ENCODE measurements around the gene MIDN. TPM values are rescaled to one million over a fixed set of nuclear protein-coding genes. Genes with fewer than 3 reads are reported as not detected.

MIDN gene
- total and polyA plus RNA-seq, 8 donors = 34.3 to 115 (median 58.9) TPM

GRCh38 chr19:1267477-1268225 is 19.3 kb downstream of the MIDN start:
- H3K36me3 ChIP-seq = peaks cover 3 to 22% of the 10 kb centered on the region in 2 donors
- no peak overlapping the region for H3K27ac ChIP-seq
- H3K4me3 ChIP-seq = peak overlapping the region in 1 of 2 donors; percentile 65
- H3K4me1 ChIP-seq = peaks cover 52 to 90% of the 10 kb centered on the region in 2 donors
- ATAC-seq (no peak), DNase-seq (no peak)
- intact Hi-C loops (cut with DNase I) = no loop called here
- TF ChIP-seq, protein P1, sequence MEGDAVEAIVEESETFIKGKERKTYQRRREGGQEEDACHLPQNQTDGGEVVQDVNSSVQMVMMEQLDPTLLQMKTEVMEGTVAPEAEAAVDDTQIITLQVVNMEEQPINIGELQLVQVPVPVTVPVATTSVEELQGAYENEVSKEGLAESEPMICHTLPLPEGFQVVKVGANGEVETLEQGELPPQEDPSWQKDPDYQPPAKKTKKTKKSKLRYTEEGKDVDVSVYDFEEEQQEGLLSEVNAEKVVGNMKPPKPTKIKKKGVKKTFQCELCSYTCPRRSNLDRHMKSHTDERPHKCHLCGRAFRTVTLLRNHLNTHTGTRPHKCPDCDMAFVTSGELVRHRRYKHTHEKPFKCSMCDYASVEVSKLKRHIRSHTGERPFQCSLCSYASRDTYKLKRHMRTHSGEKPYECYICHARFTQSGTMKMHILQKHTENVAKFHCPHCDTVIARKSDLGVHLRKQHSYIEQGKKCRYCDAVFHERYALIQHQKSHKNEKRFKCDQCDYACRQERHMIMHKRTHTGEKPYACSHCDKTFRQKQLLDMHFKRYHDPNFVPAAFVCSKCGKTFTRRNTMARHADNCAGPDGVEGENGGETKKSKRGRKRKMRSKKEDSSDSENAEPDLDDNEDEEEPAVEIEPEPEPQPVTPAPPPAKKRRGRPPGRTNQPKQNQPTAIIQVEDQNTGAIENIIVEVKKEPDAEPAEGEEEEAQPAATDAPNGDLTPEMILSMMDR (IDR thresholded peaks at IDR 0.05) = no peak
- no peaks in the 10 kb centered on the region for H3K9me3 ChIP-seq
- H3K27me3 ChIP-seq = no peaks in the 10 kb centered on the region

DNA sequence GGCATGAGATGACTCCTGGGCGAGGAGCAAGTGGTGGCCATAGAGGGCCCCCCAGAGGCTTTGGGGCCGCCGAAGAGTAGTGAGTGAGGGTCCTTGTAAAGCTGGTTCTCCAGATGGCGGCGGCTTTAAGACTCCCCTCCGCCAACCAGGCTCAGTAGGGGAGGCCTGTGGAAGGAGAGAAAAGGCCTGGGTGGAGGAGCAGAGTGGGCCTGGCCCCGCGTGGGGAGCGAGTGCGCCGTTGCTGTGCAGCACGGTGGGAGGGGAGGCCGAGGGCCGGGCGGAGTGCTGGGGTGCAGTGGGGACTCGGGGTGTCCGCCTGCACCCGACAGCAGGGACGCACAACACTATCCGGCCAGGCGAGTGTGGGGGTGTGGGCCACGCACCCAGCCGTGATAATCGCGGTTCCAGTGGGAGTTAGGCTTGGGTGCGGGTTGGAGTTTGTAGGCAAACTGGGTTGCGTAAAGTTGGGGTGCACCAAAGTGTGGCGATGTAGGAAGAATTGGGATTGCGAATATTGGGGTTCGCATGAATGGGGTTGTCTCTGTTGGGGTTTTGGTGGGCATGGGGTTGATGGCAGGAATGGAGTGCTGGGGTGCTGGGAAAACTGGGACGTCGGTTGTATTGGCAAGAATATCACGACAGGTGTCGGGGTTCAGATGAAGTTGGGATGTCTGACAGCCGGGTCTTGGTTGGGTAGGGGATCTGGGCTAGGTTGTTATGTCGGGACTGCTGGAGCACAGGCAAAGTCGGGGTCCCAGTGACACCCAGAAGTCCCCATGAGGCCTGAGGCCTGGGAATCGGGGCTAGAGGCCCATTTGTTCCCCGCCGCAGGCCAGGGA is 20.1 kb downstream of the MIDN start:
- Histone ChIP-seq H3K27me3 (no peaks in the 10 kb centered on the region), H3K9me3 (no peaks in the 10 kb centered on the region), H3K4me1 (peaks cover 57 to 90% of the 10 kb centered on the region in 2 donors), H3K4me3 (peak overlapping the region in 1 of 2 donors; percentile 84), H3K27ac (peak overlapping the region in 1 of 2 donors; percentile 99), H3K36me3 (peaks cover 4 to 30% of the 10 kb centered on the region in 2 donors)
- intact Hi-C loops (cut with DNase I) = no loop called here
- DNase-seq (peak in 1 of 4 donors; percentile 86), ATAC-seq (no peak)
- TF ChIP-seq, protein P1 (IDR thresholded peaks at IDR 0.05) = peak in 1 of 2 donors; percentile 4

DNA sequence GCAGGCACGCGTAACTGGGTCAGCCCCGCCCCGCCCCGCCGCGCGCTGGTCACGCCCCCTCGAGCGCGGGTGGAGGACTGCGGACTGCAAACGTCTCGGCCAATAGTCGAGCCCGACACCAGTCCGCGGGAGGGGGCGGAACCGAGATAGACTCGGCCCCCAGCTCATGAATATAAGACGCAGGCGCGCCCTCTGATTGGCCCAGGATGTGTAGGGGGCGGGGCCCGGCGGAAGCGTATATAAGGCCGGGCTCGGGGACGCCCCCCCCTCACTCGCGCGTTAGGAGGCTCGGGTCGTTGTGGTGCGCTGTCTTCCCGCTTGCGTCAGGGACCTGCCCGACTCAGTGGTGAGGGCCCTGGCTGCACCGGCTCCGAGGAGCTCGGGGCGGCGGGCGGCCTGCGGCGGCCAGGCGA is 20.7 kb downstream of the MIDN start, which contains the start of gene CIRBP:
CIRBP (plus strand) TSS at position 268 of the 413 bp plus-strand sequence. CDS start 1,602 bp downstream, outside the sequence.
- H3K36me3 ChIP-seq = peaks cover 4 to 37% of the 10 kb centered on the region in 2 donors
- H3K9me3 ChIP-seq = no peaks in the 10 kb centered on the region
- H3K27ac ChIP-seq = peak within 1 kb of the TSS; percentile 99
- no peaks in the 10 kb centered on the region for H3K27me3 ChIP-seq
- ATAC-seq (peak; percentile 72), DNase-seq (peak; percentile 98 to 100 (median 100))
- TF ChIP-seq, protein P1 (IDR thresholded peaks at IDR 0.05) = peak in 1 of 2 donors; percentile 19
- intact Hi-C loops (cut with DNase I) = no loop called here
- peak within 1 kb of the TSS; percentile 51 to 84 for H3K4me3 ChIP-seq
- peaks cover 57 to 90% of the 10 kb centered on the region in 2 donors for H3K4me1 ChIP-seq

GRCh38 chr19:1269478-1270212 is 21.3 kb downstream of the MIDN start:
- intact Hi-C loops (cut with DNase I) = no loop called here
- H3K4me1 ChIP-seq = peaks cover 62 to 92% of the 10 kb centered on the region in 2 donors
- peak in 3 of 4 donors; percentile 89 to 94 (median 92) for DNase-seq
- H3K4me3 ChIP-seq = peak overlapping the region; percentile 51 to 84
- H3K36me3 ChIP-seq = peaks cover 4 to 42% of the 10 kb centered on the region in 2 donors
- TF ChIP-seq, protein P1 (IDR thresholded peaks at IDR 0.05) = no peak
- H3K27ac ChIP-seq = peak overlapping the region; percentile 99
- H3K27me3 ChIP-seq = no peaks in the 10 kb centered on the region
- ATAC-seq = peak; percentile 17
- H3K9me3 ChIP-seq = no peaks in the 10 kb centered on the region
